NCI-H510A (cell line): ENCODE measurements around the gene TPBGL.
"Not testable (repeated sequence)": the region's sequence is repeated elsewhere in the genome, so short reads cannot be mapped to it uniquely, and the experiment has no call there.

Source experiments
- DNase-seq: peaks from one replicate; lab custom pipeline; 2025; lab: John Stamatoyannopoulos, UW

Gene TPBGL

GRCh38 chr11:75272821-75273301 lies 32.3 kb downstream of the TPBGL start:
- no peak for DNase-seq

DNA sequence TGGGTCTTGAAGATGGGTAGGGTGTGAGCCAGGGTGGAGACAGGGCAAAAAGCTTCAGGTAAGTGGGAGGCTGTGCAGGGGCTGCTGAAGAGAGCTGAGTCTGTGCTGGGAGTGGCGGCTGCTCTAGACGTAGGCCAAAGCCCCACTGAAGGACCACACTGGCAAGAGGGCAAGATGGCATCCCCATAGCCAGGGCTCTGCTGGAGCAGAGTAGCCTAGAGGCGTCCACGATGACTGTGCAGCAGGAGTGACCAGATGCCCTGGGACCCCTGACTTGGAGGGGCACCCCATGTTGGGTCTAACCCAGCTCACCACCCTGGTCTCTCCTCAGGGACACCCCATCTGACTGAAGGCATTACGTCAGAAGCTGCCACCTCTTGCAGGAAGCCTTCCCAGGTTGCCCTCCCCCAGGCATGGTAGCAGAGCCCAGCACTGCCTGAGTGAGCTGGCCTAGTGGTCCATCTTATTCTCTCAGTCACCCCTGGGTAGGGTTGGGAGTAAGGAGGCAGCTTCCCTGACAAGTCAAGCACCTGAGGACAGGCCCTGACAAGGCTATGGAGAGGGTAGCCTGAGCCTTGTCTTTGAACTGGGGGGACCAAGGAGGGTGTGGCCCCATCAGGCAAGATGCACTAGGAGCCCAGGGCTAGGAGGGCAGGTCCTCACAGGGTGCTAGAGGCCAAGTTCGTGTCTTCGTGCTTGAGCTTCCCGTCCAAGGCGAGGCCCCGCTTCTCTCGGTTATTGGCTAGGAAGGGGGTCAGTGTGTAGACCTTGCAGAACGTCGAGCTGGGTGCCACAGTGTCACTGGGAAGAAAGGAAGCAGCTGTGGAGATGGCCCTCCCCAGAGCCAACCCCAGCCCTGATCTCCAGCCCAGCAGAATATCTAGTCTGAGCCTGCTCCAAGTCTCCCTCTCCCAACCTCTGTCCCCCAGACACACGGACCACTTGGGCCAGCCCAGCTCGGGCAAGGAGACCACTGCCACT lies 33.1 kb downstream of the TPBGL start:
- DNase-seq, result no peak

DNA sequence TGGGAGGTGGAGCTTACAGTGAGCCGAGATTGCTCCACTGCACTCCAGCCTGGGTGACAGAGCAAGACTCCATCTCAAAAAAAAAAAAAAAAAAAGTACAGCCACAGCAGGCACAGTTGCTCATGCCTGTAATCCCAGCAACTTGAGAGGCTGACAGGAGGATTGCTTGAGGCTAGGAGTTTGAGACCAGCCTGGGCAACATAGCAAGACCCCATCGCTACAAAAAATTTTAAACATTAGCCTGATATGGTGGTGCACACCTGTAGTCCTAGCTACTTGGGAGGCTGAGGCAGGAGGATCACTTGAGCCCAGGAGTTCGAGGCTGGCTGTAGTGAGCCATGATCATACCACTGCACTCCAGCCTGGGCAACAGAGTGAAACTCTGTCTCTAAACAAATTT lies 34.1 kb downstream of the TPBGL start:
- DNase-seq, result not testable (repeated sequence)

- peak; percentile 64 for DNase-seq
These were observed 35.0 kb downstream of the TPBGL start for GRCh38 chr11:75275581-75275980.

GRCh38 chr11:75276186-75276585 lies 35.6 kb downstream of the TPBGL start:
- DNase-seq, result no peak

DNA sequence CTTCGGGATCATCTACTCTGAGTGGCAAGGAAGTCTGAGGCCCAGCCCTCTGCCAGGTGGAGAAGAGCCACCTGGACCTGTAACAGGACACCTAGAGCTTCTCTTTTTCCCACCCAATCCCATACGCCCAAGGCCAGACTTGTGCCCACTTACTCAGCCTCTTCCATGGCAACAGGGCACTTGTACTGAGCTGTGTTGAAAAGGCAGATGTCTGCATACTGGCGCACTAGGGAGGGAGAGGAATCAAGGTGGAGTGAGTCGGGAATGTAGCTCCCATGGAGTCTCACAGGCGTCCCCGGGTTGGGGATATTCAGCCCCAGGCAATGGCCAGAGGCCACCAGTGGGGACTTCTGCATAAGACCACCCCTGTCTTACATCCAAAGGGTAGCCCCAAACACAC lies 36.1 kb downstream of the TPBGL start:
- DNase-seq, result peak; percentile 97

- DNase-seq, result no peak
These were observed 36.7 kb downstream of the TPBGL start for GRCh38 chr11:75277211-75277805.

GRCh38 chr11:75277991-75278790 lies 37.6 kb downstream of the TPBGL start:
- no peak for DNase-seq

DNA sequence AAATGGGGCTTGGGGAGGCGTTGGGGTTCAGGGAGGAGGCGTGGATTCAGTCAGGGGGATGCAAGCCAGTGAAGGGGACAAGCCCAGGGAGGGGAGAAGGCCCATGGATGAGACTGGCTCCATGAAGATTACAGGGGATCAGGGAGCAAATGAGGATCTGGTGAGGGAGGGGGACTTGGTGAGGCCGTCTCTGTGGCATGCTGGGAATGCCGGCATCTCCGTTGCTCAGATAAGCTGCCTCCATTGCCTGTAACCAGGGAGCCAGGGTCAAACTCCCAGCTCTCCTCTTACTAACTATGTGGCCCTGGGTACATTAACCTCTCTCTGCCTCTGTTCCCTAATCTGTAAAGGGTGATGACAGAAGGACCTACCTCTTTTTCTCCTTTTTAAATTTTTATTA lies 38.7 kb downstream of the TPBGL start:
- DNase-seq, result no peak

DNA sequence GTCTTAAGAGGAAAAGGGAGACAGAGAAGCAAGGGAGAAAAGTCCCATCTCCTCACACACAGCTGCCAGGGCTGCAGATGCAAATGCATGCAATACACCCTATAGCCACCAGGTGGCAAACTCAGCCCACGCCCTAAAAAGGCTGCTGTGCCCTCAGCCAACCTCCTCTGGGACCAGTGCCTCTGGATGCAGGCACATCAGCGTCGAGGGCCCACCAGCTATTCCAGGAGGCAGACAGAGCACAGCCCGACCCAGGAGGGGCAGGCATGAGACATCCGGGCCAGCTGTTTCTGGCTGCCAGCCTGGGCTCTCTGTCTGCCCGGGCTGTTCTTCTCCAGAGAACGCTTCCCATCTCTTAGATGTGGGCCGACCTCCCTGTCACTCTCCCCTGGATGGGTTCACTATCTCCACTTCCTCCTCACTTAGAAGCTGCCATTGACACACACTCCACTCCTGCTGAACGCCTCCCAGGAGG lies 39.7 kb downstream of the TPBGL start:
- DNase-seq, result peak; percentile 62

- DNase-seq, result no peak
These were observed 40.3 kb downstream of the TPBGL start for GRCh38 chr11:75280770-75281468.

DNA sequence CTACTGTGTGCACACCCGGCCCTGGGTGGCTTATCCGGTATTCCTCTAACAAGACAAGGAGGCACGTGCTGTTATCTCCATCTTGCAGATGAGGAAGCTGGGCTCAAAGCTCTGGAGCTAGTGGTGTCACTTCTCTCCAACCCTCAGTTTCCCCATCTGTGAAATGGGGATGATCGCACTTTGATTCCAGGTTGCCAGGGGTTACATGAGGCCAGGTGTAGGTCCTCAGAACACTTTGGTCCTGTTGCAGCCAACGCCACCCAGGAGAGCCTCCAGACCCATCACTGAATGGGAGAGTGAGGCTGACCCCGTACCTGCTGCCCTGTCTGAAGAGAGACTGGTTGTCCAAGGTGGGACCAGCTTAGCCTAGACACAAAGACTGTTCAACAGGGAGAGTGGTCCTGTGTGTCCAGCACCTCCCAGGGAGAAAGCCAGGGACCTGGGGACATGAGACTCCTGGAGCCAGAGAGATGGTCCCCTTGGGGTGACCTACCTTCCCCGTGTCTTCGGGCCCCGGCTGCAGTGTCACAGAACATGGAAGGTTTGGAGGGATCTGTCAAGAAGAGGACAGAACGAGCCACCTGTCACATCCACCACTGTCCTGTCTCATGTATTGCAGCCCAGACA lies 41.0 kb downstream of the TPBGL start:
- DNase-seq, result no peak

DNA sequence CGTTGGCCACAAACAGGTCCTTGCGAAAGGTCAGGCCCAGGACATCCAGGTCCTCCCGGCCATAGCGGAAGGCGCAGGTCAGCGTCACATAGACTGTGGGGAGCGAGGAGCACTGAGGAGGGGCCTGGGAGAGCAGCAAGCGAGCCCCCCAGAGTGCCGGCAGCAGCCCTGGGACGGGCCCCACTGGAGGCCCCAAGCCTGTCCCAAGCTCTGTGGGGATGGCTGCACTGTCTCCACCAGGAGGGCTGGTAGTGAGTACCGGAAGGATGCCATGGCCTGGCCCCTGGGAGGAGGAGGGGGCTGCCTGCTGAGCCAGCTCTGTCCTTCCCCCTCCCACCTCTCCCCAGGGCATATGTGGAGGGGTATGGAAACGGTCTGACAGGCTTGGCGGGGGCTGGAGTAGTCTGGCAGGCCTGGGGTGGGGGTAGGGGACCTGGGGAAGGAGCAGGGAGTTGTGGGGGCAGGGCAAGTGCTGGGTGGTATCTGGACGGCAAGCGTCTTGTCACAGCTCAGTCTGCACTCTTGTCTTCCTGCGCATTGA lies 42.9 kb downstream of the TPBGL start:
- no peak for DNase-seq

DNA sequence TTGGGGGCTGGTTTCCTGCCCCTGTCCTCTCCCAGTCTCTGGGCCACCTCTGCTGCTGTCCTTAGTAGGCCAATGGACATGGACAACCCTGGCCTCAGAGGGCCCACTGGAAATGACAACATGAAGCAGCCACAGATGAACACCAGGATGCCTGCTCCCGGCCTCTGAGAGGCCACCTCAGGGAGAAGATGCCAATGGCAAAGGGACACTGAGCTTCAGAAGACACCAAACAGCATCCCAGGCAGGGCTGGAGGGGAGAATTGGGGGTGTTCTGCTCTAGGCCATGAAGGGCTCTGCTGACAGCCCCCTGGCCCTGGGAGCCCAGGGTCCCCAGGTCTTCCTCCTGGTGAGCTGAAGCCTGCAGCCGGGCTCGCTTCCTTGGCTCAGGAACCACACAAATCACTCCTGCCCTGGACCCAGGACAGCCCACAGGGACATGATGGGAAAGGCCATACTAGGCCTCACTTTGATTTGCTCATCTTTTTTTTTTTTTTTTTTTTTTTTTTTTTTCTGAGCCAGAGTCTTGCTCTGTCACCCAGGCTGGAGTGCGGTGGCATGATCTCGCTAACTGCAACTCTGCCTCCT lies 45.3 kb downstream of the TPBGL start:
- no peak for DNase-seq

DNA sequence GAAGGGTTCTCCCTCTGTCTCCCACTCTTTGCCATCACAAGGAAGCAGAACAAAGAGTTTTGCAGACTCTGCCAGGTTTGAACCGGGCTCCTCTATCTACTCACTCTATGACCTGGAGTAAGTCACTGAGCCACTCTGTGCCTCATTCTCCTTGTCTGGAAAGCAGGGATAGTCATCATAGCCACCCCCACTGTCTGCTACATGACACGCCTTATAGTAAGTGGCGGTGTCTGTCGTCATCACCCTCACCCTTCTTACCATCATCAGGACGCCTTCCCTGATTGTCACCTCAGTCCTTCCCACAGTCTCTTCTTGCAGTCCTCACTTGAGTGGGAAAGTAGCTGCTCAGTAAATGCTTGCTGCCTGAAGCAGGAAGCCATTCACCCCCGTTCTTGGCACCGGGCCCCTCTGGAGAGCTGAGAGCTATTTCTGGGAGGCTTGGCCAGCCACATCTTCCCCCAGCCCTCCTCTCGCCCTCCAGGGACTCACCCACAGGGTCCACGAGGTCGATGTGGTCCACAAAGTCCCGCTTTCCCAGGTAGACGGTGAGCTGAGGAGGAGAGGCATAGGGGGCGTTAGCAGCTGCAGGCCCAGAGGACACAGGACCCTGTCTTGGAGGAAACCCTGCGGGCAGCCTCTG lies 46.4 kb downstream of the TPBGL start:
- no peak for DNase-seq

DNA sequence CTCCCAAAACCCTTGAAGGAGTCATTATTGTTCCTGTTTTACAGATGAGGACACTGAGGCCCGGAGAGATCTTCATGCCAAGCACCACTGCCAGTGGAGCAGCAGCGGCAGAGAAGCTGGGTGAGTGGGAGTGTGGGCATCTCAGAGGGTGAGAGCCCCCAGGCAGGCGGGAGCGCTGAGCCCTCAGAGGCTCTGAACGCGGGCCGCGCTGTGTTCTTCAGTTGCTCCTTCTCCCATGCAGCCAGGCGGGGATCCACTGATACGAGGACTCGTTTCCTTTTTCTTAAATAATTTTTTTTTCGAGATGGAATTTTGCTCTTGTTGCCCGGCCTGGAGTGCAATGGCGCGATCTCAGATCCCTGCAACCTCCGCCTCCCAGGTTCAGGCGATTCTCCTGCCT lies 47.0 kb downstream of the TPBGL start:
- no peak for DNase-seq

- no peak for DNase-seq
These were observed 48.9 kb downstream of the TPBGL start for GRCh38 chr11:75289511-75289760.

DNA sequence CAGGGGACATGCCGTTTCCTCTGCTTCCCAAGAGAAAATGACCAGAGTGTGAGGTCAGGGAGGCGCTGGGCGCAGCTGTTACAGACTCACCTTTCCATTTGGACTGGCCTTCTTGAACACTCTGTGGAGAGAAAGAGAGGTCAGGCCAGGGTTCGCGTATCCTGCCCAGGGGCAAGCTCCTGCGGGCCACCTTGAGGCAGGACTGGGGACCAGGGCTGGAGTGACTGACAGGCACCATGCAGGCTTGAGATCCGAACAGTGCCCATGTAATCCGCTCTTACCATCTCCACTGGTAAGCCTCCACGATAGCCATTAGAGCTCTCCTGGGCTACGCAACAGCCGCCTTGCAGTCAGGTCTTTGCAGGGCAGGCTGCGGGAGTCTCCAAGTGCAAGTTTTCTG lies 49.3 kb downstream of the TPBGL start:
- no peak for DNase-seq

DNA sequence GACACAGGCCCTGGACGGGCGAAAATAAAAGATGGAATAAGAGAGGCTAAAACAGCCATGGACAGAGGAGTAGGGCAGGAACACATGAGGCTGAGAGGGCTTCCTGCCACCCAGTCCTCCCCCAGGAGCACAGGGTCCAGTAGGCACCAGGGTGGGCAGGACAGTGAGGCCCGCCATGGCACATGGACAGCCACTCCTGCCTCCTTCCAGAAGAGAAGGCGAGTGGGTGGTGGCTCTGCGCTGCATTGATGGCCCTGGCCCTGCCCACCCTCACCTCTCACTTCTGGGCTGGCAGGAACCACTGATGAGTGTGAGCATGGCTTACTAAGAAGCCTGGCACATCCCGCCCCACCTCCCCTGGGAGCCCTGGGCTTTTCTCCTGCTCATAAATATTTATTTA lies 51.2 kb downstream of the TPBGL start:
- DNase-seq, result no peak

- no peak for DNase-seq
These were observed 52.4 kb downstream of the TPBGL start for GRCh38 chr11:75292943-75293342.
